ENCODE measurements around the gene CXCL14. TPM values are rescaled to one million over a fixed set of nuclear protein-coding genes. Genes with fewer than 3 reads are reported as not detected.

Gene CXCL14
- total and polyA plus RNA-seq, 2 donors from 2014 or later = 104 to 414 TPM

GRCh38 chr5:135567661-135568060 lies 11.1 kb downstream of the CXCL14 start:
- no peak overlapping the region for H3K4me3 ChIP-seq (ENCODE audit: low read length in 3 of 3)
- DNase-seq (peak in 1 of 5 donors; percentile 48), FAIRE-seq (no peak)
- H3K4me1 ChIP-seq (ENCODE audit: control insufficient read depth in 2 of 3, insufficient read depth in 2 of 3, low read depth in 1 of 3, low read length in 3 of 3) = peaks cover 0 to 40% (median 29%) of the 10 kb centered on the region in 3 donors
- no peak for TF ChIP-seq CTCF (IDR thresholded peaks at IDR 0.05; ENCODE audit: borderline replicate concordance, extremely low read depth, insufficient read depth)
- H3K36me3 ChIP-seq (ENCODE audit: control insufficient read depth in 2 of 3, insufficient read depth in 3 of 3, low read length in 3 of 3) = no peaks in the 10 kb centered on the region
- H3K27ac ChIP-seq (ENCODE audit: low read depth in 2 of 2, low read length in 2 of 2) = no peak overlapping the region
- no peaks in the 10 kb centered on the region for H3K27me3 ChIP-seq (ENCODE audit: control insufficient read depth, insufficient read depth, low read length)
- H3K9me3 ChIP-seq (ENCODE audit: control insufficient read depth in 2 of 3, insufficient read depth in 1 of 3, low read length in 3 of 3) = no peaks in the 10 kb centered on the region
- intact Hi-C loops (cut with DNase I) = no loop called here
- no peak overlapping the region for H3K9ac ChIP-seq (ENCODE audit: low read length in 3 of 3)

- DNase-seq (peak in 1 of 5 donors; percentile 74), FAIRE-seq (no peak)
- H3K4me3 ChIP-seq (ENCODE audit: low read length in 3 of 3) = no peak overlapping the region
- H3K4me1 ChIP-seq (ENCODE audit: control insufficient read depth in 2 of 3, insufficient read depth in 2 of 3, low read depth in 1 of 3, low read length in 3 of 3) = peaks cover 0 to 34% (median 24%) of the 10 kb centered on the region in 3 donors
- intact Hi-C loops (cut with DNase I) = no loop called here
- H3K36me3 ChIP-seq (ENCODE audit: control insufficient read depth in 2 of 3, insufficient read depth in 3 of 3, low read length in 3 of 3) = no peaks in the 10 kb centered on the region
- H3K27me3 ChIP-seq (ENCODE audit: control insufficient read depth, insufficient read depth, low read length) = no peaks in the 10 kb centered on the region
- H3K27ac ChIP-seq (ENCODE audit: low read depth in 2 of 2, low read length in 2 of 2) = peak overlapping the region in 1 of 2 donors; percentile 11
- H3K9ac ChIP-seq (ENCODE audit: low read length in 3 of 3) = no peak overlapping the region
- no peaks in the 10 kb centered on the region for H3K9me3 ChIP-seq (ENCODE audit: control insufficient read depth in 2 of 3, insufficient read depth in 1 of 3, low read length in 3 of 3)
- TF ChIP-seq CTCF (IDR thresholded peaks at IDR 0.05; ENCODE audit: borderline replicate concordance, extremely low read depth, insufficient read depth) = no peak
Measured at GRCh38 chr5:135566422-135567400, 12.1 kb downstream of the CXCL14 start.

- Histone ChIP-seq H3K9me3 (ENCODE audit: control insufficient read depth in 2 of 3, insufficient read depth in 1 of 3, low read length in 3 of 3) (no peaks in the 10 kb centered on the region), H3K36me3 (ENCODE audit: control insufficient read depth in 2 of 3, insufficient read depth in 3 of 3, low read length in 3 of 3) (no peaks in the 10 kb centered on the region), H3K9ac (ENCODE audit: low read length in 3 of 3) (no peak overlapping the region), H3K4me3 (ENCODE audit: low read length in 3 of 3) (no peak overlapping the region), H3K27ac (ENCODE audit: low read depth in 2 of 2, low read length in 2 of 2) (no peak overlapping the region), H3K27me3 (ENCODE audit: control insufficient read depth, insufficient read depth, low read length) (no peaks in the 10 kb centered on the region), H3K4me1 (ENCODE audit: control insufficient read depth in 2 of 3, insufficient read depth in 2 of 3, low read depth in 1 of 3, low read length in 3 of 3) (peaks cover 2 to 26% (median 25%) of the 10 kb centered on the region in 3 donors)
- TF ChIP-seq CTCF (IDR thresholded peaks at IDR 0.05; ENCODE audit: borderline replicate concordance, extremely low read depth, insufficient read depth) = peak; percentile 67
- intact Hi-C loops (cut with DNase I) = no loop called here
- peak; percentile 48 to 73 (median 61) for DNase-seq
- no peak for FAIRE-seq
Measured at GRCh38 chr5:135565725-135566421, 12.9 kb downstream of the CXCL14 start.
